Endothelial cell of umbilical vein (primary cell): ENCODE data around the gene RUNDC3A. TPM values are rescaled to one million over a fixed set of nuclear protein-coding genes. Genes with fewer than 3 reads are reported as not detected.

ENCODE experiments used
- BruUV-seq: library from RNA; stranded (reverse); fragments of 400-500 nt; replicated peaks from 2 replicates; lab custom pipeline; 2021; lab: Mats Ljungman, UMichigan
- CTCF ChIA-PET: fragments of 300-600, 350-600 bp; sonication (Branson Sonifier 250); formaldehyde crosslinking; loops from one replicate; lab custom pipeline; 2021; ENCODE audit warnings: antibody characterized with exemption, inconsistent platforms; lab: Charles Lee
- POLR2A ChIA-PET: fragments of 300-600, 350-600 bp; sonication (Branson Sonifier 250); formaldehyde crosslinking; loops from one replicate; lab custom pipeline; 2021; ENCODE audit warnings: antibody characterized with exemption, inconsistent platforms; lab: Charles Lee
- DNase-seq: peaks from one replicate; pipeline ENCODE4 v3.0.0-alpha.2; 2011; ENCODE audit warnings: low read depth, low spot score
- FAIRE-seq: peaks from 2 replicates; lab custom pipeline; 2011; peaks lifted over from hg19 to GRCh38; lab: Jason Lieb, UNC
- H2AFZ ChIP-seq: 2 replicates; pipeline ENCODE4 v1.6.0; 2012; ENCODE audit warnings: low read depth, low read length, control low read depth, inconsistent platforms
- H3K27ac ChIP-seq: 2 replicates; pipeline ENCODE4 v1.5.1; 2011; ENCODE audit warnings: low read depth, mild to moderate bottlenecking, control low read depth, low read length, moderate library complexity; ENCODE audit not compliant: insufficient read depth
- H3K27me3 ChIP-seq, 2 experiments: 2 replicates each; pipeline versions ENCODE4 v1.6.0 to v1.6.1; 2011; ENCODE audit warnings: low read length in 2 of 2, mixed read lengths in 1 of 2; ENCODE audit not compliant: control insufficient read depth in 2 of 2, insufficient read depth in 2 of 2
- H3K36me3 ChIP-seq, 2 experiments: 2 replicates in 1 of 2; 3 replicates in 1 of 2; pipeline ENCODE4 v1.5.1; 2011; ENCODE audit warnings: low read length in 2 of 2, mild to moderate bottlenecking in 1 of 2, moderate library complexity in 1 of 2; ENCODE audit not compliant: control insufficient read depth in 2 of 2, insufficient read depth in 2 of 2; ENCODE audit errors: extremely low read depth in 1 of 2
- H3K4me1 ChIP-seq: 3 replicates; pipeline ENCODE4 v1.5.1; 2011; ENCODE audit warnings: mild to moderate bottlenecking, low read length; ENCODE audit not compliant: control insufficient read depth, insufficient read depth; ENCODE audit errors: extremely low read depth
- H3K4me2 ChIP-seq: 2 replicates; pipeline ENCODE4 v1.6.1; 2011; ENCODE audit warnings: low read length, control low read depth, mixed read lengths; ENCODE audit not compliant: insufficient read depth
- H3K4me3 ChIP-seq, 3 experiments: fragments of 200-600 bp in 1 of 3; sonication (generic), shearing (Covaris generic) in 1 of 3; replicated peaks in 1 of 3; 2 replicates each; pipeline ENCODE4 v1.5.1; 2011 to 2016; ENCODE audit warnings: control low read depth in 3 of 3, low read length in 3 of 3, mild to moderate bottlenecking in 2 of 3, inconsistent platforms in 1 of 3, low read depth in 1 of 3, moderate library complexity in 1 of 3; ENCODE audit not compliant: insufficient read depth in 1 of 3
- H3K79me2 ChIP-seq: 2 replicates; pipeline ENCODE4 v1.6.0; 2012; ENCODE audit warnings: low read length, inconsistent platforms; ENCODE audit not compliant: control insufficient read depth, insufficient read depth
- H3K9ac ChIP-seq: replicated peaks from 2 replicates; pipeline ENCODE3; 2011; ENCODE audit warnings: low read length, control low read depth; ENCODE audit not compliant: insufficient read depth; ENCODE audit errors: extremely low read depth
- H3K9me1 ChIP-seq: replicated peaks from 3 replicates; pipeline ENCODE4 v1.6.0; 2011; ENCODE audit warnings: mild to moderate bottlenecking, low read length; ENCODE audit not compliant: control insufficient read depth, insufficient read depth; ENCODE audit errors: extremely low read depth
- H3K9me3 ChIP-seq: replicated peaks from 2 replicates; pipeline ENCODE4 v1.5.1; 2012; ENCODE audit warnings: low read length, inconsistent platforms; ENCODE audit not compliant: control insufficient read depth, insufficient read depth
- H4K20me1 ChIP-seq: replicated peaks from 2 replicates; pipeline ENCODE3; 2011; ENCODE audit warnings: mild to moderate bottlenecking, low read length; ENCODE audit not compliant: control insufficient read depth, insufficient read depth; ENCODE audit errors: extremely low read depth
- EZH2 ChIP-seq: IDR thresholded peaks from 2 replicates; pipeline ENCODE4 v1.6.1; 2012; ENCODE audit warnings: borderline replicate concordance, low read depth, mild to moderate bottlenecking, moderate library complexity, low read length, inconsistent platforms; ENCODE audit not compliant: severe bottlenecking
- FOS ChIP-seq: IDR thresholded peaks from 2 replicates; pipeline ENCODE4 v1.6.1; 2011; ENCODE audit warnings: mild to moderate bottlenecking, low read length, moderate library complexity, borderline replicate concordance; ENCODE audit not compliant: insufficient read depth
- GATA2 ChIP-seq: IDR thresholded peaks from 2 replicates; pipeline ENCODE4 v1.7.0; 2011; ENCODE audit warnings: low read depth, mild to moderate bottlenecking, moderate library complexity, mixed read lengths, low read length; ENCODE audit not compliant: insufficient read length, insufficient read depth
- JUN ChIP-seq: IDR thresholded peaks from 2 replicates; pipeline ENCODE4 v1.6.1; 2011; ENCODE audit warnings: borderline replicate concordance, low read depth; ENCODE audit not compliant: insufficient read length, insufficient read depth
- MYC ChIP-seq: IDR thresholded peaks from one replicate; pipeline ENCODE4 v1.6.1; 2011; ENCODE audit warnings: mild to moderate bottlenecking, low read depth, low read length
- POLR2A ChIP-seq: IDR thresholded peaks from 2 replicates; pipeline ENCODE4 v1.6.1; 2012; ENCODE audit warnings: low read depth, mild to moderate bottlenecking, control low read depth, low read length
- POLR2AphosphoS5 ChIP-seq: IDR thresholded peaks from 2 replicates; pipeline ENCODE4 v1.6.1; 2012; ENCODE audit warnings: low read depth, mild to moderate bottlenecking, control low read depth, low read length, moderate library complexity; ENCODE audit not compliant: insufficient read depth
- dilution Hi-C: fragments of 300-500 bp; cut with MboI; formaldehyde crosslinking; loops from one replicate; pipeline ENCODE4 v1.15.0; 2019; ENCODE audit warnings: low sequenced_read_pairs; ENCODE audit not compliant: extremely low pct_ligation_motif_present
- intact Hi-C: fragments of 100-400 bp; cut with micrococcal nuclease; formaldehyde crosslinking; loops from one replicate; pipeline ENCODE4 v1.10.0; 2022
- polyA plus RNA-seq, 4 experiments: library from polyadenylated mRNA; depleted of rRNA in 3 of 4; stranded (reverse) in 3 of 4; unstranded in 1 of 4; fragments of >200 nt; gene quantifications; 2 replicates each; pipeline versions ENCODE4 v1.2.1 to v1.2.3, GENCODE V29; 2011 to 2012; ENCODE audit warnings: missing spikeins in 1 of 4
- total RNA-seq: library from RNA; stranded (reverse); gene quantifications from 2 replicates; pipeline ENCODE4 v1.2.3, GENCODE V29; 2021
- TF ChIP-seq, protein P1 (sequence below), 2 donors: IDR thresholded peaks; 1 replicate in 1 of 2; 2 replicates in 1 of 2; pipeline ENCODE4 v1.5.1; 2011; ENCODE audit warnings: low read length in 2 of 2, mild to moderate bottlenecking in 2 of 2, moderate library complexity in 2 of 2, control low read depth in 1 of 2, inconsistent platforms in 1 of 2, low read depth in 1 of 2; ENCODE audit not compliant: insufficient read depth in 1 of 2; ENCODE audit errors: extremely low read depth in 1 of 2
- TF ChIP-seq, protein P2 (sequence below): IDR thresholded peaks from 2 replicates; pipeline ENCODE4 v1.6.1; 2011; ENCODE audit not compliant: insufficient read depth, insufficient read length

Gene RUNDC3A
- total and polyA plus RNA-seq, 2 donors (not counting 3 experiments of a cell fraction or from before 2014, with no cell fraction given) = 0.12 TPM; not detected in 1

DNA sequence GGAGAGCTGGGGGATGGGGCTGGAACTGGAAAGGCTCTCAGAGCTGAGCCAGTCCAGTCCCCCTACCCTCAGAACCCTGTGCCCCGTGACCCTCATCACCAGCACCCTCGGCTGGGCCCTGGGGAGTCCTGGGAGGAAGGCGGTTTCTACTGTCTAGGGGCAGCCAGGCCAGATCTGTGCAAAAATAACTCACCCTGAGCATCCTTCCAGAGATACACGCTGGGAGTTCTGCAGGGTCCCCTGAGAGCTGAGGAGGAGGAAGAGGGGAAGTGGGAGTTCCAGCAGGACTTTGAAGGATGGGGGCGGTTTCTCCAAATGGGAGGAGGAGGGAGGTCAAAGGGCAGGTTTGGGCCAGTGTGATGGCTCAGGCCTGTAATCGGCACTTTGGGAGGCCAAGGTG lies 35.4 kb upstream of the RUNDC3A start:
- ChIA-PET POLR2A (no interaction called here), CTCF (interaction anchor here (1.3 kb wide), 1 partner anchor 69 kb away, joined by 3 read pairs; no protein-coding TSS in a partner anchor)
- no peak for FAIRE-seq
- H3K4me3 ChIP-seq = no peak overlapping the region
- TF ChIP-seq FOS = no peak
- no peak for TF ChIP-seq POLR2A
- TF ChIP-seq, protein P1, sequence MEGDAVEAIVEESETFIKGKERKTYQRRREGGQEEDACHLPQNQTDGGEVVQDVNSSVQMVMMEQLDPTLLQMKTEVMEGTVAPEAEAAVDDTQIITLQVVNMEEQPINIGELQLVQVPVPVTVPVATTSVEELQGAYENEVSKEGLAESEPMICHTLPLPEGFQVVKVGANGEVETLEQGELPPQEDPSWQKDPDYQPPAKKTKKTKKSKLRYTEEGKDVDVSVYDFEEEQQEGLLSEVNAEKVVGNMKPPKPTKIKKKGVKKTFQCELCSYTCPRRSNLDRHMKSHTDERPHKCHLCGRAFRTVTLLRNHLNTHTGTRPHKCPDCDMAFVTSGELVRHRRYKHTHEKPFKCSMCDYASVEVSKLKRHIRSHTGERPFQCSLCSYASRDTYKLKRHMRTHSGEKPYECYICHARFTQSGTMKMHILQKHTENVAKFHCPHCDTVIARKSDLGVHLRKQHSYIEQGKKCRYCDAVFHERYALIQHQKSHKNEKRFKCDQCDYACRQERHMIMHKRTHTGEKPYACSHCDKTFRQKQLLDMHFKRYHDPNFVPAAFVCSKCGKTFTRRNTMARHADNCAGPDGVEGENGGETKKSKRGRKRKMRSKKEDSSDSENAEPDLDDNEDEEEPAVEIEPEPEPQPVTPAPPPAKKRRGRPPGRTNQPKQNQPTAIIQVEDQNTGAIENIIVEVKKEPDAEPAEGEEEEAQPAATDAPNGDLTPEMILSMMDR (IDR thresholded peaks at IDR 0.05; ENCODE audit: extremely low read depth in 1 of 2, insufficient read depth in 1 of 2, low read depth in 1 of 2, low read length in 2 of 2) = no peak
- TF ChIP-seq JUN = no peak
- no peak for TF ChIP-seq EZH2
- no peak for TF ChIP-seq POLR2AphosphoS5
- TF ChIP-seq MYC = no peak
- TF ChIP-seq, protein P2, sequence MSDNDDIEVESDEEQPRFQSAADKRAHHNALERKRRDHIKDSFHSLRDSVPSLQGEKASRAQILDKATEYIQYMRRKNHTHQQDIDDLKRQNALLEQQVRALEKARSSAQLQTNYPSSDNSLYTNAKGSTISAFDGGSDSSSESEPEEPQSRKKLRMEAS = no peak
- no peak for TF ChIP-seq GATA2
- no peak for DNase-seq
- H3K79me2 ChIP-seq = no peaks in the 10 kb centered on the region
- no peaks in the 10 kb centered on the region for H4K20me1 ChIP-seq
- H2AFZ ChIP-seq = no peak overlapping the region
- H3K36me3 ChIP-seq = no peaks in the 10 kb centered on the region
- H3K27me3 ChIP-seq = peaks cover 0 to 1% of the 10 kb centered on the region in 2 experiments
- BruUV-seq = no TSS peak
- no peak overlapping the region for H3K27ac ChIP-seq
- no peaks in the 10 kb centered on the region for H3K9me3 ChIP-seq
- intact Hi-C loops = no loop called here
- no peaks in the 10 kb centered on the region for H3K9me1 ChIP-seq
- dilution Hi-C loops = no loop called here
- no peak overlapping the region for H3K9ac ChIP-seq
- H3K4me2 ChIP-seq = no peak overlapping the region
- H3K4me1 ChIP-seq = no peaks in the 10 kb centered on the region
